Activated CD4-positive, CD25-positive, alpha-beta regulatory T cell (primary cell): ENCODE results near the gene LIMS3.
"Not testable (repeated sequence)": the region's sequence is repeated elsewhere in the genome, so short reads cannot be mapped to it uniquely, and the experiment has no call there.

Source experiments
- DNase-seq, 4 experiments: peaks; one replicate each; lab custom pipeline; 2025; lab: John Stamatoyannopoulos, UW

LIMS3 gene

GRCh38 chr2:109898462-109899336 lies at the start of gene LIMS3:
Gene LIMS3, plus strand, starts transcription at chr2:109898688. Its CDS starts 41 bp downstream, at chr2:109898729.
- DNase-seq: not testable (repeated sequence)

GRCh38 chr2:109871129-109871751 lies 27.2 kb upstream of the LIMS3 start:
- not testable (repeated sequence) for DNase-seq

GRCh38 chr2:109876625-109877024 lies 21.9 kb upstream of the LIMS3 start:
- not testable (repeated sequence) for DNase-seq

GRCh38 chr2:109882112-109882511 lies 16.4 kb upstream of the LIMS3 start:
- DNase-seq: not testable (repeated sequence)

- not testable (repeated sequence) for DNase-seq
Measured at GRCh38 chr2:109888414-109888813, 10.1 kb upstream of the LIMS3 start.

GRCh38 chr2:109889909-109890308 lies 8.6 kb upstream of the LIMS3 start:
- DNase-seq: not testable (repeated sequence)

GRCh38 chr2:109891024-109891423 lies 7.5 kb upstream of the LIMS3 start:
- DNase-seq: not testable (repeated sequence)

- DNase-seq: not testable (repeated sequence)
Measured at GRCh38 chr2:109893736-109894135, 4.8 kb upstream of the LIMS3 start.

GRCh38 chr2:109894141-109894540 lies 4.3 kb upstream of the LIMS3 start:
- DNase-seq: not testable (repeated sequence)

GRCh38 chr2:109895090-109895869 lies 3.2 kb upstream of the LIMS3 start:
- DNase-seq: not testable (repeated sequence)

- DNase-seq: not testable (repeated sequence)
Measured at GRCh38 chr2:109896212-109896611, 2.3 kb upstream of the LIMS3 start.

- DNase-seq: not testable (repeated sequence)
Measured at GRCh38 chr2:109897769-109898461, 573 bp upstream of the LIMS3 start.

- DNase-seq: not testable (repeated sequence)
Measured at GRCh38 chr2:109905796-109906195, 7.3 kb downstream of the LIMS3 start.

- not testable (repeated sequence) for DNase-seq
Measured at GRCh38 chr2:109908626-109909025, 10.1 kb downstream of the LIMS3 start.

GRCh38 chr2:109910789-109911188 lies 12.3 kb downstream of the LIMS3 start:
- DNase-seq: not testable (repeated sequence)

- not testable (repeated sequence) for DNase-seq
Measured at GRCh38 chr2:109913911-109914310, 15.4 kb downstream of the LIMS3 start.

- not testable (repeated sequence) for DNase-seq
Measured at GRCh38 chr2:109914552-109914951, 16.1 kb downstream of the LIMS3 start.

GRCh38 chr2:109915830-109916229 lies 17.3 kb downstream of the LIMS3 start:
- DNase-seq: not testable (repeated sequence)

GRCh38 chr2:109920162-109920561 lies 21.7 kb downstream of the LIMS3 start:
- not testable (repeated sequence) for DNase-seq

- not testable (repeated sequence) for DNase-seq
Measured at GRCh38 chr2:109921543-109922384, 23.3 kb downstream of the LIMS3 start.

GRCh38 chr2:109924481-109924880 lies 26.0 kb downstream of the LIMS3 start:
- DNase-seq: not testable (repeated sequence)
